Ishikawa (cell line): ENCODE data around the gene KCNQ1.

ENCODE experiments used
- CREB1 ChIP-seq: IDR thresholded peaks from 2 replicates; pipeline ENCODE4 v1.6.1; 2012; ENCODE audit warnings: low read depth
- EGR1 ChIP-seq: IDR thresholded peaks from 2 replicates; pipeline ENCODE4 v1.6.1; 2012
- EP300 ChIP-seq: IDR thresholded peaks from 2 replicates; pipeline ENCODE4 v1.6.1; 2012; ENCODE audit warnings: borderline replicate concordance
- FOXM1 ChIP-seq: IDR thresholded peaks from 2 replicates; pipeline ENCODE4 v1.6.1; 2012; ENCODE audit warnings: low read depth, borderline replicate concordance
- MAX ChIP-seq: IDR thresholded peaks from 2 replicates; pipeline ENCODE4 v1.6.1; 2012
- NFIC ChIP-seq: IDR thresholded peaks from 2 replicates; pipeline ENCODE4 v1.6.1; 2012
- RAD21 ChIP-seq: IDR thresholded peaks from 2 replicates; pipeline ENCODE4 v1.6.1; 2012; ENCODE audit warnings: low read depth
- REST ChIP-seq: IDR thresholded peaks from 2 replicates; pipeline ENCODE4 v1.6.1; 2012; ENCODE audit warnings: low read depth, mild to moderate bottlenecking
- TAF1 ChIP-seq: IDR thresholded peaks from 2 replicates; pipeline ENCODE4 v1.6.1; 2012; ENCODE audit warnings: low read depth, mild to moderate bottlenecking
- TEAD4 ChIP-seq: IDR thresholded peaks from 2 replicates; pipeline ENCODE4 v1.6.1; 2012
- YY1 ChIP-seq: IDR thresholded peaks from 2 replicates; pipeline ENCODE4 v1.6.1; 2012; ENCODE audit warnings: low read depth

DNA sequence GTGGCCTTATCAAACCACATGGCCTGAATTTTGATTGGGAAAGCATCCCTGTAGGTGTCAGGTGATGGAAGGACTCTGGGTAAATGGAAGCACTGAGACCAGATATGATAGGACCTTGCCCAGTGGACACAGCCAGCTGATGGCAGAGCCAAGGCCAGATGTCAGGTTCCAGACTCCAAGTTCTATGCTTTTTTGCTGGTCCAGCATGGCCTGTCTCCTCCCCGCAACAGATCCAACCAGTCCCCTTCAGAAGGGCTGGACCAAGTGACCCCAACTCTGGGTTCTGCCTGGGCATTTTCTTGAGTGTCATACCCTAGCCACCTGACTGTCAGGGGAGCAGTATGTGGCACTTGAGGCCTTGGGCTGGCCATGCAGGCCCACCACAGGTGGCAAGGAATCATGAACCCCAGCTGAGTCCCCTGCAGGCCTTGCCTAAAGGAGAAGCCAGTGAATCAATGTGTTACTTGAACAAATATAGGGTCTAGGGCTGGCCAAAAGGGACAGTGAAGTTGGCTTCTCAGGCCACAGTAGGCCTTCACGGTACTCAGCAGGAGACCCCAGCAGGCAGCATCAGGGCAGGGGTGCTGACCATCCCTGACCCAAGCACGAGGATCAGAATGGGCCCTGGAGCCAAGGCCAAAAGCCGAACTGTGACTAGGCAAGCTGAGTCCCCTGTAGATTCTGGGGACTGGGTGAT, 227.9 kb downstream of the KCNQ1 start:
- no peak for TF ChIP-seq REST
- no peak for TF ChIP-seq NFIC
- no peak for TF ChIP-seq FOXM1
- no peak for TF ChIP-seq RAD21
- no peak for TF ChIP-seq MAX
- TF ChIP-seq EGR1: no peak
- TF ChIP-seq TEAD4: no peak
- no peak for TF ChIP-seq CREB1
- no peak for TF ChIP-seq TAF1
- TF ChIP-seq EP300: no peak
- no peak for TF ChIP-seq YY1
